K562 (cell line): ENCODE data around the gene MFAP1. TPM values are rescaled to one million over a fixed set of nuclear protein-coding genes. Genes with fewer than 3 reads are reported as not detected.

ENCODE experiments used
- CHD4 ChIP-seq: fragments of 200-600 bp; sonication (generic); IDR thresholded peaks from 3 replicates; pipeline ENCODE4 v1.6.1; 2012; ENCODE audit warnings: low read depth, mild to moderate bottlenecking, mixed read lengths, low read length, inconsistent platforms; ENCODE audit not compliant: insufficient read depth, insufficient replicate concordance, poor library complexity, severe bottlenecking
- EGR1 ChIP-seq: fragments of 450-650 bp; conservative IDR thresholded peaks from 2 replicates; pipeline ENCODE4 v1.6.1; 2017; ENCODE audit warnings: mild to moderate bottlenecking
- FOS ChIP-seq: IDR thresholded peaks from 3 replicates; pipeline ENCODE4 v1.6.1; 2011; ENCODE audit not compliant: insufficient read length; ENCODE audit errors: extremely low read depth
- GATA2 ChIP-seq: sonication (generic); formaldehyde crosslinking; IDR thresholded peaks from 2 replicates; pipeline ENCODE4 v1.4.0; 2020; ENCODE audit warnings: mild to moderate bottlenecking, missing genetic modification reagents
- JUND ChIP-seq, 2 experiments: IDR thresholded peaks; 2 replicates in 1 of 2; 3 replicates in 1 of 2; pipeline ENCODE4 v1.6.1; 2011; ENCODE audit warnings: borderline replicate concordance in 2 of 2, low read depth in 2 of 2, low read length in 2 of 2, improper control_type of control experiment in 1 of 2, missing biosample characterization in 1 of 2, missing genetic modification characterization in 1 of 2, missing genetic modification reagents in 1 of 2
- MTA1 ChIP-seq: fragments of 450-650 bp; IDR thresholded peaks from 2 replicates; pipeline ENCODE4 v1.6.1; 2017; ENCODE audit warnings: borderline replicate concordance
- MXD1 ChIP-seq: fragments of 250-450 bp; sonication (Bioruptor Pico); IDR thresholded peaks from 2 replicates; pipeline ENCODE4 v1.8.0; 2021; ENCODE audit warnings: borderline replicate concordance, mild to moderate bottlenecking, moderate library complexity; ENCODE audit not compliant: poor library complexity, severe bottlenecking
- NCOA6 ChIP-seq: fragments of 450-650 bp; IDR thresholded peaks from 2 replicates; pipeline ENCODE4 v1.6.1; 2017; ENCODE audit warnings: mild to moderate bottlenecking
- NRF1 ChIP-seq, 2 experiments: fragments of 450-650 bp; IDR thresholded peaks in 1 of 2; conservative IDR thresholded peaks in 1 of 2; 2 replicates each; pipeline ENCODE4 v1.6.1; 2014; ENCODE audit warnings: mild to moderate bottlenecking in 2 of 2
- PBX2 ChIP-seq, 2 experiments: IDR thresholded peaks in 1 of 2; conservative IDR thresholded peaks in 1 of 2; 2 replicates each; pipeline ENCODE4 v1.6.1; 2016; ENCODE audit warnings: low read depth in 2 of 2, mild to moderate bottlenecking in 1 of 2, missing compliant biosample characterization in 1 of 2, missing genetic modification characterization in 1 of 2, moderate library complexity in 1 of 2
- PCBP2 ChIP-seq: fragments of 200-400 bp; formaldehyde crosslinking; IDR thresholded peaks from 2 replicates; pipeline ENCODE4 v1.6.1; 2018; ENCODE audit warnings: low read length, low read depth, mild to moderate bottlenecking, moderate library complexity; ENCODE audit not compliant: poor library complexity, severe bottlenecking
- PHB ChIP-seq: fragments of 250-450 bp; sonication (Bioruptor Pico); IDR thresholded peaks from 2 replicates; pipeline ENCODE4 v1.5.0; 2021
- SMARCB1 ChIP-seq: IDR thresholded peaks from 2 replicates; pipeline ENCODE4 v1.6.1; 2011; ENCODE audit warnings: improper control_type of control experiment, low read depth; ENCODE audit not compliant: insufficient read length
- TAF1 ChIP-seq: IDR thresholded peaks from 2 replicates; pipeline ENCODE4 v1.6.1; 2011; ENCODE audit warnings: mild to moderate bottlenecking, low read length, moderate library complexity; ENCODE audit not compliant: insufficient read depth, control insufficient read depth, severe bottlenecking; ENCODE audit errors: extremely low read depth
- TRIM28 ChIP-seq: fragments of 450-650 bp; IDR thresholded peaks from 2 replicates; pipeline ENCODE4 v1.6.1; 2017
- USF1 ChIP-seq: sonication (generic); formaldehyde crosslinking; IDR thresholded peaks from 2 replicates; pipeline ENCODE4 v1.9.0; 2022; ENCODE audit warnings: mild to moderate bottlenecking, missing genetic modification reagents
- ZBED1 ChIP-seq: IDR thresholded peaks from 2 replicates; pipeline ENCODE4 v1.6.1; 2014
- ZBTB1 ChIP-seq: sonication (generic); formaldehyde crosslinking; IDR thresholded peaks from 2 replicates; pipeline ENCODE4 v1.8.1; 2023; ENCODE audit warnings: missing genetic modification reagents, low read depth, mild to moderate bottlenecking, borderline replicate concordance
- ZBTB12 ChIP-seq: fragments of 250-450 bp; sonication (Bioruptor Pico); IDR thresholded peaks from 2 replicates; pipeline ENCODE4 v1.4.0; 2020
- ZNF239 ChIP-seq: fragments of 250-450 bp; sonication (Bioruptor Pico); IDR thresholded peaks from 2 replicates; pipeline ENCODE4 v1.4.0; 2020; ENCODE audit warnings: mild to moderate bottlenecking
- ZNF431 ChIP-seq: sonication (generic); formaldehyde crosslinking; IDR thresholded peaks from 2 replicates; pipeline ENCODE4 v1.8.0; 2022; ENCODE audit warnings: mild to moderate bottlenecking, missing genetic modification reagents
- ZNF717 ChIP-seq: fragments of 250-450 bp; sonication (Bioruptor Pico); IDR thresholded peaks from 2 replicates; pipeline ENCODE4 v1.5.0; 2021
- polyA plus RNA-seq, 8 experiments: library from polyadenylated mRNA; depleted of rRNA in 4 of 8; stranded (reverse) in 5 of 8; unstranded in 3 of 8; fragments of >200 nt; fragmentation: Nextera tagmentation in 2 of 8; fragmentation: Illumina TruSeq in 1 of 8; extraction: Ambion mirVana in 2 of 8; extraction: Trizol in 1 of 8; gene quantifications; 2 replicates each; pipeline versions ENCODE4 v1.2.1 to v1.2.3, GENCODE V29; 2011 to 2014; ENCODE audit warnings: inconsistent platforms in 1 of 8, missing spikeins in 1 of 8
- total RNA-seq, 7 experiments: library from RNA; depleted of rRNA in 6 of 7; stranded (reverse); fragments of >200 nt in 6 of 7; fragmentation: Illumina TruSeq in 2 of 7; extraction: Trizol in 2 of 7; gene quantifications; 2 replicates each; pipeline versions ENCODE4 v1.2.1 to v1.2.3, GENCODE V29; 2011 to 2021; ENCODE audit warnings: low replicate concordance in 1 of 7

Gene MFAP1
- total and polyA plus RNA-seq, 9 of the 15 experiments (the other 6 are each of a cell fraction or from before 2014, with no cell fraction given), result 34.9 to 64.1 (median 48.2) TPM

- TF ChIP-seq PBX2 (CRISPR knock-in tag; IDR thresholded peaks at IDR 0.05; ENCODE audit: low read depth), result no peak
- no peak for TF ChIP-seq PBX2 (tag; conservative IDR thresholded peaks at IDR 0.05; ENCODE audit: low read depth)
- TF ChIP-seq PCBP2, result no peak
- TF ChIP-seq GATA2, result no peak
- TF ChIP-seq MTA1, result no peak; the same call in 1 of the 2 replicates
- peak; percentile 88 for TF ChIP-seq TAF1
- TF ChIP-seq ZNF431 (CRISPR knock-in tag), result no peak
- TF ChIP-seq TRIM28, result peak; percentile 39; the same call in 1 of the 2 replicates
- TF ChIP-seq PHB (CRISPR knock-in tag), result no peak
- no peak for TF ChIP-seq SMARCB1
- TF ChIP-seq NCOA6, result no peak
- TF ChIP-seq MXD1, result no peak
- TF ChIP-seq NRF1 (conservative IDR thresholded peaks at IDR 0.05 in 1 of 2, IDR thresholded peaks at IDR 0.05 in 1 of 2), result peak; percentile 83 to 86
- TF ChIP-seq EGR1, result peak; percentile 90
- no peak for TF ChIP-seq ZNF239
- peak; percentile 40 for TF ChIP-seq FOS
- TF ChIP-seq ZBTB12 (CRISPR knock-in tag), result peak; percentile 30; the same call in 1 of the 2 replicates
- peak; percentile 94 for TF ChIP-seq JUND (IDR thresholded peaks at IDR 0.05; ENCODE audit: borderline replicate concordance, low read depth, low read length)
- peak; percentile 91; the same call in 1 of the 3 replicates for TF ChIP-seq JUND (tag; IDR thresholded peaks at IDR 0.05; ENCODE audit: borderline replicate concordance, low read depth, low read length)
- no peak for TF ChIP-seq ZNF717 (CRISPR knock-in tag)
- TF ChIP-seq CHD4, result no peak
- no peak for TF ChIP-seq ZBTB1
- 0 out of 2 replicates have a peak, but pooled peaks have one; percentile 59 for TF ChIP-seq ZBED1
- peak; percentile 99 for TF ChIP-seq USF1 (CRISPR knock-in tag)
Measured at GRCh38 chr15:43791993-43792760, 32.3 kb downstream of the MFAP1 start, which contains the start of gene SERF2 (continued).
